Adipocyte (in vitro differentiated cells): ENCODE data around the gene CACNA2D1.

Experiments used
- DNase-seq: peaks from one replicate; pipeline ENCODE4 v3.0.0-alpha.2; 2015; ENCODE audit warnings: low read depth
- H3K27me3 ChIP-seq: replicated peaks from 2 replicates; pipeline ENCODE4 v1.7.0; 2013; ENCODE audit warnings: mild to moderate bottlenecking, low read length, moderate library complexity; ENCODE audit not compliant: control insufficient read depth, insufficient read depth
- H3K36me3 ChIP-seq: 2 replicates; pipeline ENCODE4 v1.7.0; 2013; ENCODE audit warnings: low read length, mild to moderate bottlenecking, moderate library complexity; ENCODE audit not compliant: control insufficient read depth, insufficient read depth, severe bottlenecking
- H3K4me1 ChIP-seq: 2 replicates; pipeline ENCODE4 v1.7.0; 2013; ENCODE audit warnings: mild to moderate bottlenecking, low read length, moderate library complexity; ENCODE audit not compliant: control insufficient read depth, insufficient read depth
- H3K4me3 ChIP-seq: 2 replicates; pipeline ENCODE4 v1.7.0; 2013; ENCODE audit warnings: mild to moderate bottlenecking, low read length, moderate library complexity
- H3K9ac ChIP-seq: 2 replicates; pipeline ENCODE4 v1.7.0; 2013; ENCODE audit warnings: mild to moderate bottlenecking, low read length, moderate library complexity
- H3K9me3 ChIP-seq: 2 replicates; pipeline ENCODE4 v1.7.0; 2013; ENCODE audit warnings: mild to moderate bottlenecking, low read length, moderate library complexity; ENCODE audit not compliant: control insufficient read depth

CACNA2D1 gene

DNA sequence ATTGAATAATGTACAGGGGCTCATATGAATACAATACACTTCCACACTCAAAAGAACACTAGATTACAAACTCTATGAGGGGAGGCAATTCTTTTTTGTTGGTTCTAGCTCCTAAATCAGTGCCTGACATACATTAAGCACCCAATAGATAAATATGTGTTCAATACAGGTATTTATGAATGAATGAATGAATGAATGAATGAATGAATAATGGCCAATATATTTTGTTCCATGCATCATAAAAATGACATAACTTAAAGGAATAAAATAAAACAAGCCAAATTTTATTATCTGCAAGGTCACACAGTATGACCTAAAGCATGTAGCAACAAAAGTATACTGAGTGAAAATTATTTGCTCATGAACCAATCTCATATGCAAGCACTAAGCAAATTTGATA, 168.9 kb downstream of the CACNA2D1 start:
- H3K4me1 ChIP-seq = peaks cover 4% of the 10 kb centered on the region
- no peak for DNase-seq
- no peaks in the 10 kb centered on the region for H3K36me3 ChIP-seq
- no peak overlapping the region for H3K9ac ChIP-seq
- no peaks in the 10 kb centered on the region for H3K9me3 ChIP-seq
- H3K4me3 ChIP-seq = no peak overlapping the region
- H3K27me3 ChIP-seq = no peaks in the 10 kb centered on the region

DNA sequence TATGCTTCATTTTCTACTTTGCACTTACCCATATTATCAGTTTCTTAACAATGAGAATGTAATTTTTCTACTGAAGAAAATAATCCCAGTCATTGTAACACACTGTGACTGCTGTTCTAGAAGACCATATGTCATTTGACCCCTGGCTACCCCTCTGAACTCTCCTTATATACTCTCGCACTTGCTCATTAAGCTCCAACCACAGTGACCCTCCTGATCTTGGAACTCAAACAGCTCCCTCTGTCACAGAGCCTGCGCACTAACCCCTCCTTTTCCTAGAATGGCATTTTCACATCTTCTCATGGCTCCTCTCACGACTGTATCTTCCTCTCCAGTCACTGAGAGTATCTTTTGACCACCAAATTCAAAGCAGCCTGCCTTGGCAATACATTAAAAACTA, 169.7 kb downstream of the CACNA2D1 start:
- H3K36me3 ChIP-seq = no peaks in the 10 kb centered on the region
- no peaks in the 10 kb centered on the region for H3K9me3 ChIP-seq
- H3K4me1 ChIP-seq = peaks cover 9% of the 10 kb centered on the region
- no peak overlapping the region for H3K9ac ChIP-seq
- H3K27me3 ChIP-seq = no peaks in the 10 kb centered on the region
- H3K4me3 ChIP-seq = no peak overlapping the region
- DNase-seq = no peak

DNA sequence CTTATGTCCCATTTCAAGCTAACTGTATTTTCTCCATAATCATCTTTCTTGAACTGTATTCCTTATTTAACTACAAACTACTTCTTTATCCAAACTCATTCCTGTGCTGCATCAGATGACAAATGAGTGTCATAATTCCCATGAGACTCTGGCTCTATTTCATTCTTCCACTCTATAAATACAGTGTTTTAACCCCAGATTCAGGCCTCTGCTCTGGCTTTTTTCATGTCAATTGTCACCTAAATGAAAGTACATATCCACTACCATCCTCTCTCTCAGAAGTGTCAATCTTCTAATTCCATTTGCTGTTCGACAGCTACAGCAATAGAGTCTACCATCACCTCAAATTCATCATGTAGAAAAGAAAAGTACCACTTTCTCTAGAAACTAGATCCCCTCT, 172.7 kb downstream of the CACNA2D1 start:
- DNase-seq = no peak
- no peak overlapping the region for H3K9ac ChIP-seq
- peaks cover 15% of the 10 kb centered on the region for H3K4me1 ChIP-seq
- no peak overlapping the region for H3K4me3 ChIP-seq
- no peaks in the 10 kb centered on the region for H3K27me3 ChIP-seq
- H3K9me3 ChIP-seq = no peaks in the 10 kb centered on the region
- H3K36me3 ChIP-seq = no peaks in the 10 kb centered on the region

DNA sequence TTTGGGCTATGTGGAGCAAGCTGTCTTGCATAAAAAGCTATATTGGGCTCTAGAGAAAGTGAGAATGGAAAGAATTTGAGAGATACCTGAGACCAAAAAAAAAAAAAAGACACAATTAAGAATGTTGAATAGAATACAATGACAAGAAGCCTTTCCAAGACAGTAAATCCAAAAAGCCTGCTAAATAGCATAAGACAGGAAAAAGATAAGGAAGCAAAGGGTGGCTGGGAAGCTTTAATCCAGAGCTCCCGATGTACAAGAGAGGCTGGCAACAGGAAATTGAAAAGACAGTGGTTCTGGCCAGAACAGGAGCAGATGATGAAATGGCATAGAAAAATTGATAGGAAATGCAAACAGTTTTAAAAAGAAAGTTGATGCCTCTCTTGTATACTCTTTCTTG, 174.9 kb downstream of the CACNA2D1 start:
- H3K36me3 ChIP-seq = no peaks in the 10 kb centered on the region
- peaks cover 15% of the 10 kb centered on the region for H3K4me1 ChIP-seq
- no peak overlapping the region for H3K4me3 ChIP-seq
- peak; percentile 10 for DNase-seq
- no peaks in the 10 kb centered on the region for H3K27me3 ChIP-seq
- no peak overlapping the region for H3K9ac ChIP-seq
- no peaks in the 10 kb centered on the region for H3K9me3 ChIP-seq

DNA sequence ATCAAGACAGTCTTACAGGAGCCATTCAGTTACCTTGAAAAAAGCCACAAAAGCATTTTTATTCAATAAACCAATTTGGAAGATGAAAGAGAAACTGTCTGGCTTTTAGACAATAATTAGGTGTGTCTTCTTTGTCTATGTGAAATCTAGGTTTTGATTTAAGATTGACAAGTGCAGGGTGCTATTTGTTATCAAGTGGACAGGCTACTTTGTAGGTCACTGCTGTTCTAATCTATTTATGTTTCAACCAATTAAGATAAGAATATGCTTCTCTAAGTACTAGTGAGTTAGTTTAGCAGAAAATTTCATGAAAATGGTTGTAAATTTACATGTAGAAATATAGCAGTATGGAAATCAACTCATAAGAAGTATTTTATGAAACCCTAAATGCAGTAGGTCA, 177.5 kb downstream of the CACNA2D1 start:
- Histone ChIP-seq H3K36me3 (peaks cover 4% of the 10 kb centered on the region), H3K4me1 (peaks cover 15% of the 10 kb centered on the region), H3K27me3 (no peaks in the 10 kb centered on the region), H3K4me3 (no peak overlapping the region), H3K9me3 (no peaks in the 10 kb centered on the region), H3K9ac (no peak overlapping the region)
- no peak for DNase-seq

DNA sequence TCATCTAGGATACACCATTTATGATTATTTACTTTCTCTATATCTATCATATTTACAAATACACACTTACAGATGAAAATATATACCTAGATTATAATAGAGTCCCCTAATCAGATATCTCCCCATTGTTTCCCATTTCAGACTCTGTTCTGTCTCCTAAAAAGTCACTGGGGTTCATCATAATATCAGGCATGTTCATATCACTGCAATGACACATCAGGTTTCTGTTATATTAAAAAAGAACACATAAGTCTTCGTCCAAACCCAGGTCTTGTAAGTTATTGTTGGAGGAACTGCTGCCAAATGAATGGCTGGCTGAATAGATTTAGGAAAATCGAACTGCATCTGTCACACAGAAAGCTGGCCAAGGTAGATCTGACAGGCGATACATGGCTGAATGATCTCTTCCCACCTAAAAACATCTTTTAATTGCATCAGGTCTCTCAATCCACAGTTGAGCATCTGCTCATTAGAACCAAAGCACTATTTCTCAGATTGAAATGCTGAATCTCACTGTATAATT, 178.7 kb downstream of the CACNA2D1 start:
- Histone ChIP-seq H3K36me3 (peaks cover 4% of the 10 kb centered on the region), H3K4me1 (peaks cover 11% of the 10 kb centered on the region), H3K9me3 (no peaks in the 10 kb centered on the region), H3K27me3 (no peaks in the 10 kb centered on the region), H3K9ac (no peak overlapping the region), H3K4me3 (no peak overlapping the region)
- DNase-seq = no peak

DNA sequence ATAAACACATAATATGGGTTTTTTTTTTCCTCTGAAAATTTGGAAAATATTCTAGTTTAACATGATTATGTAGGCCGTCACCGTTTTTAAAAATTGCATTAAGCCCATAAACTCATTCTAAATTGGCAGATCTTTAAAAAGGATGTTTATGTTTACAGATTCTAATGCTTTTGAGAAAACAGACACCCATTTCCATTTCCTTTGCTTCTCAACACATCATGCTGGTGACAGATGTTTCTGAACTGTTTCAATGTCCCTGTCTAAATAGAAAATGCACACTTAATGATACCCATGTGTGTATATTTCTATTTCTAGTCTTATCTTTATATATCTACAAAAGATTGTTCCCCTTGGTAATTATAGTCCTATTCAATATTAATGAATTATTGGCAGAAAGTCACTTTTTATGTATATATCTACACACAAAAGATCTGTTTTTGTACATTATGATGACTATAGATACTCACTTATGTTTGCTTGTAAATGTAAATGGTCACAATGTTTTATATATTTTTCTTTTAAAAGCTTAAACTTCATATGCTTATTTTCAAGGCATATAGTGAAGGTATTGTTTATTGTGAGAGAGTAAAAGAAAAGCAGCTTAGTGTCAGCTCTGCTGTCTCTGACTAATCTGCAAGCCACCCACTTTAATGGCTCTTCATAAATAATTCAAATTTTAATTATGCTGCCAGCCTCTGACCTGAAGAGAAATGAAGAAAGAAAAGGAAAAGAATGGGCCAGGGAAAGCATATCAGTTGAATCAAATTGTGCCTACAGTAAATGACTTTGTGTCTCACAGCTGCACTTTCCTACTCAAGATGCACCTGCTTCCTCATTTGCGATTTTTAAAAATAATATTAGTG, 179.4 kb downstream of the CACNA2D1 start:
- Histone ChIP-seq H3K4me1 (peaks cover 9% of the 10 kb centered on the region), H3K27me3 (no peaks in the 10 kb centered on the region), H3K9ac (no peak overlapping the region), H3K36me3 (peaks cover 4% of the 10 kb centered on the region), H3K4me3 (no peak overlapping the region), H3K9me3 (no peaks in the 10 kb centered on the region)
- no peak for DNase-seq

DNA sequence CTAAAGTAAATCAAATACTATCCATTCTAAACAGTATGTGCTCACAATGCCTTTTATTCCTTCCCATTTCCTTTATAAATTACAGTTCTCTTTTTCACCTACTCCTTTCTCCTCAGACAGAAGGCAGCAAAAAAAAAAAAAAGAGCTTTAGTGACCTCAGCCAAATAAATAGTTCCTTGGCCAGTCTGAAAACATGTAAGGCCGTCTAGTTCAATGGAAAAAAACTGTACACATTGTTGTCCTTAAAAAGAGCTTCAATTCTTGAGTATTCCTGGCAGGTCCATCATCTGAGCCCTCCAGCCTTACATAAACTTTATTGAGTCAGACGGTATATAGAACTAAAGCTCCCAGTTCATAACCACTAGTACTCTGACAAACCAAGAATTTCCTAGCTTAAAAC, 185.4 kb downstream of the CACNA2D1 start:
- H3K36me3 ChIP-seq = peaks cover 4% of the 10 kb centered on the region
- no peaks in the 10 kb centered on the region for H3K4me1 ChIP-seq
- DNase-seq = no peak
- no peaks in the 10 kb centered on the region for H3K9me3 ChIP-seq
- no peaks in the 10 kb centered on the region for H3K27me3 ChIP-seq
- H3K4me3 ChIP-seq = no peak overlapping the region
- H3K9ac ChIP-seq = no peak overlapping the region

DNA sequence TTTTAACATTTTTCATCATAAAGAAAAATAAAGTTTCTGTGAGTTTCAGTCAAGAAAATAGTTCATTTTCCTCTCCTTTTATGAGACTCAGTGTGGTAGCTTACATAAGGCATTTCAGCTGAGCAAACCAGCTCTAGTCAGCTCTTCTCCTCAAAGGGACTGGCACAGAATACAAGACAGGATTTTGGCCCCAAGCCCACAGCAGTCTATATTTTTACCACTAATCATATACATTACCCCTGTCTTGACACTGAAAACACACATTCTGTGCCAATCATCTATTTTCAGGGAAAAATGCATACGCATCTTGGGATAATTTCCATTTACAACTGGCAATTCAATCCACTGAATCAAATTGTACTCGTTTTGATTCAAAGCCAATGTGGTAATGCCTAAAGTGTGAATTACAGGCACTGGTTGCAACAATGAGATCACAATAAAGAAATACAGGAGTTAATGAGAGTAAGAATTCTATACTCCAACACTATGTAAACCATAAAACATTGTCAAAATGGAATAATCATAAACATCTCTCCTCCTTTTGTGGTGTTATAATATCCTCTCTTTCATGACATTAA, 186.4 kb downstream of the CACNA2D1 start:
- Histone ChIP-seq H3K27me3 (no peaks in the 10 kb centered on the region), H3K36me3 (peaks cover 4% of the 10 kb centered on the region), H3K9ac (no peak overlapping the region), H3K9me3 (no peaks in the 10 kb centered on the region), H3K4me3 (no peak overlapping the region), H3K4me1 (no peaks in the 10 kb centered on the region)
- DNase-seq = no peak

DNA sequence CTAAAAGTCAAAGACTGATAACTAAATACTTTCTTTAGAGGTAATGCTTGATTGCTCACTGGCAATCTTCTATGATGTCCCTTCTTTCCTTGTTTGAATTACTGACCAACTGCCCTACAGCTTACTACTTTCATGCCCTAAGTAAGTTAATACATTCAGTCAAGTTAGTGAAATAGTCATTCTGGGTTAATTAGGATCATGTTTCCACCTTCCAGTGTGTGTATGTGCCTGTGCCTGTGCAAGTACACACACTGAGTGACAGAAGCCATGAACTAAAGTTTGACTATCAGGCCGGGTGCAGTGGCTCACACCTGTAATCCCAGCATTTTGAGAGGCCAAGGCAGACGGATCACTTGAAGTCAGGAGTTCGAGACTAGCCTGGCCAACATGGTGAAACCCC, 187.9 kb downstream of the CACNA2D1 start:
- DNase-seq = no peak
- H3K36me3 ChIP-seq = no peaks in the 10 kb centered on the region
- no peak overlapping the region for H3K9ac ChIP-seq
- H3K4me1 ChIP-seq = peaks cover 8% of the 10 kb centered on the region
- H3K4me3 ChIP-seq = no peak overlapping the region
- no peaks in the 10 kb centered on the region for H3K27me3 ChIP-seq
- no peaks in the 10 kb centered on the region for H3K9me3 ChIP-seq

DNA sequence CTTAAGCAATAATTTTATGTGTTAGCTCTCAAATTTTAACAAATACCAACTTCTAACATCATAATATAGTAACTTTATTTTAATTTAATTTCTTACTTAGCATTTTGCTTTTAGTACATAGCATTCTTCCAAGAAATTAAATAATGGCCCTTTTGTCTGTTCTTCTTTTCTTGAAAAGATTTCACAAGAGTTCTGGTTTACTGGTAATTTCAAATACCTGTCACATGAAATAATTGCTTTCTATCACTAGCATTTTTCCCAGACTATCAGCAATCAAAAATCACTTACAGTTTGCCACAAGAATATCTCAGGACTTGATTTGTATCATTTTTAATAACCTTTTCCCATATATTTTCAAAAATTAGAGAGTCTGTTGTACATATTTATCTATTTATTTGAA, 193.0 kb downstream of the CACNA2D1 start:
- DNase-seq = peak; percentile 24
- Histone ChIP-seq H3K9me3 (no peaks in the 10 kb centered on the region), H3K9ac (no peak overlapping the region), H3K36me3 (no peaks in the 10 kb centered on the region), H3K4me1 (peaks cover 30% of the 10 kb centered on the region), H3K27me3 (no peaks in the 10 kb centered on the region), H3K4me3 (no peak overlapping the region)
